ENCODE data around the gene PRDM2. TPM values are rescaled to one million over a fixed set of nuclear protein-coding genes. Genes with fewer than 3 reads are reported as not detected.

The PRDM2 gene
- total RNA-seq, 1 experiment from 2014 or later, result 64.2 TPM

DNA sequence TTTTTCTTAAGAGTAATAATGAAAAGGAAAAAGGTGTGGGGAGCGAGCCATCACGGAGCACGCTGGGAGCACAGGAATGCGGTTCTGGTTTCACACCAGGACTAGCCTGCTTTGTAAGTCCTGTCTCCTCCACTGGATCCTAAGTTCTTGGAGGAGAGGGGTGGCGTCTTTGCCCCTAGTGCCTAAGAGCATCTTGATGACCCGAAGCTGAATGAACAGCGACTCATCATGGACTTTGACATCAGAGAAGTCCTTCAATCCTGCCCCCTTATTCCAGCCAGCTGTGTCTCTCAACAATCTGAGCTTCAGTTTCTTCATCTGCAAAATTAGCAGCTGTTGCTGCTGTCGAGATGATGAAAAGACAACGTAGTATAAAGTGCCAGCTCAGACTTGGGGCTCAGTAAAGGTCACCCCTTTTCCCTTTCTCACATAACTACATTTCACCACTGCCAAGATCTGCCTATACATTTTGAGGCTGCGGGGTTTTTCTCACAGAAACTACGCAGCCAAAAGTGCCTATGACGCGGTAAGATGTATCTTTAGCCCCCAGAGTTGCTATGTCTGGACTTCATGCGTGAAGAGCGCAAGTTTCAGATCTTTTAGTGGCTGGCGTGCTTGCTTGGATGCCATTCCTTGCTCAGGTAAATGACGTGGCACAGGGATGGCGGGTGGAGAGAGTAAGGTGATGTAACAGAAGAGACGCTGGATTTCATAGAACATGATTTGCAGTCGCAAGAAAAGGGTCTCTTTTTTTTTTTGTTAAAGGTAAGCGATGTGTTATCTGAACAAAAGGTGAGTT, 4.9 kb upstream of the PRDM2 start:
- CTCF ChIA-PET, result no interaction called here
- BruUV-seq (replicated peaks), result no TSS peak

GRCh38 chr1:13697738-13698137, 2.2 kb upstream of the PRDM2 start:
- H3K9me3 ChIP-seq (ENCODE audit: low read depth, low read length, poor library complexity, severe bottlenecking), result peaks cover 3% of the 10 kb centered on the region
- BruUV-seq (replicated peaks), result no TSS peak
- intact Hi-C loops (cut with micrococcal nuclease; ENCODE audit: unreplicated experiment), result no loop called here
- H3K36me3 ChIP-seq (ENCODE audit: insufficient read depth, low read length, poor library complexity, severe bottlenecking), result no peaks in the 10 kb centered on the region
- TF ChIP-seq, protein P1, sequence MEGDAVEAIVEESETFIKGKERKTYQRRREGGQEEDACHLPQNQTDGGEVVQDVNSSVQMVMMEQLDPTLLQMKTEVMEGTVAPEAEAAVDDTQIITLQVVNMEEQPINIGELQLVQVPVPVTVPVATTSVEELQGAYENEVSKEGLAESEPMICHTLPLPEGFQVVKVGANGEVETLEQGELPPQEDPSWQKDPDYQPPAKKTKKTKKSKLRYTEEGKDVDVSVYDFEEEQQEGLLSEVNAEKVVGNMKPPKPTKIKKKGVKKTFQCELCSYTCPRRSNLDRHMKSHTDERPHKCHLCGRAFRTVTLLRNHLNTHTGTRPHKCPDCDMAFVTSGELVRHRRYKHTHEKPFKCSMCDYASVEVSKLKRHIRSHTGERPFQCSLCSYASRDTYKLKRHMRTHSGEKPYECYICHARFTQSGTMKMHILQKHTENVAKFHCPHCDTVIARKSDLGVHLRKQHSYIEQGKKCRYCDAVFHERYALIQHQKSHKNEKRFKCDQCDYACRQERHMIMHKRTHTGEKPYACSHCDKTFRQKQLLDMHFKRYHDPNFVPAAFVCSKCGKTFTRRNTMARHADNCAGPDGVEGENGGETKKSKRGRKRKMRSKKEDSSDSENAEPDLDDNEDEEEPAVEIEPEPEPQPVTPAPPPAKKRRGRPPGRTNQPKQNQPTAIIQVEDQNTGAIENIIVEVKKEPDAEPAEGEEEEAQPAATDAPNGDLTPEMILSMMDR (conservative IDR thresholded peaks at IDR 0.05; ENCODE audit: low read depth, low read length), result no peak
- no peak for TF ChIP-seq EZH2 (IDR thresholded peaks at IDR 0.05; ENCODE audit: borderline replicate concordance, low read depth, low read length, poor library complexity, severe bottlenecking)
- H3K27me3 ChIP-seq (replicated peaks; ENCODE audit: insufficient read depth, low read depth, low read length, poor library complexity), result no peaks in the 10 kb centered on the region
- no peak overlapping the region for H3K4me3 ChIP-seq (ENCODE audit: low read depth, low read length, poor library complexity, severe bottlenecking)
- DNase-seq (ENCODE audit: low spot score), result no peak
- peaks cover 19% of the 10 kb centered on the region for H3K4me1 ChIP-seq (ENCODE audit: insufficient read depth, low read length, poor library complexity, severe bottlenecking)
- no peak overlapping the region for H3K27ac ChIP-seq (ENCODE audit: low read depth, low read length, poor library complexity, severe bottlenecking)
- ChIA-PET POLR2A (ENCODE audit: low non-redundant PET) (no interaction called here), CTCF (no interaction called here)

More for the DNA sequence above, 4.9 kb upstream of the PRDM2 start:
- intact Hi-C loops (cut with micrococcal nuclease; ENCODE audit: unreplicated experiment), result no loop called here
- H3K9me3 ChIP-seq (ENCODE audit: low read depth, low read length, poor library complexity, severe bottlenecking), result peaks cover 3% of the 10 kb centered on the region
- H3K27ac ChIP-seq (ENCODE audit: low read depth, low read length, poor library complexity, severe bottlenecking), result no peak overlapping the region
- peaks cover 6% of the 10 kb centered on the region for H3K4me1 ChIP-seq (ENCODE audit: insufficient read depth, low read length, poor library complexity, severe bottlenecking)
- no peak for DNase-seq (ENCODE audit: low spot score)
- no peaks in the 10 kb centered on the region for H3K36me3 ChIP-seq (ENCODE audit: insufficient read depth, low read length, poor library complexity, severe bottlenecking)
- POLR2A ChIA-PET (ENCODE audit: low non-redundant PET), result no interaction called here
- TF ChIP-seq, protein P1 (conservative IDR thresholded peaks at IDR 0.05; ENCODE audit: low read depth, low read length), result no peak
- TF ChIP-seq EZH2 (IDR thresholded peaks at IDR 0.05; ENCODE audit: borderline replicate concordance, low read depth, low read length, poor library complexity, severe bottlenecking), result no peak
- H3K27me3 ChIP-seq (replicated peaks; ENCODE audit: insufficient read depth, low read depth, low read length, poor library complexity), result no peaks in the 10 kb centered on the region
- no peak overlapping the region for H3K4me3 ChIP-seq (ENCODE audit: low read depth, low read length, poor library complexity, severe bottlenecking)

DNA sequence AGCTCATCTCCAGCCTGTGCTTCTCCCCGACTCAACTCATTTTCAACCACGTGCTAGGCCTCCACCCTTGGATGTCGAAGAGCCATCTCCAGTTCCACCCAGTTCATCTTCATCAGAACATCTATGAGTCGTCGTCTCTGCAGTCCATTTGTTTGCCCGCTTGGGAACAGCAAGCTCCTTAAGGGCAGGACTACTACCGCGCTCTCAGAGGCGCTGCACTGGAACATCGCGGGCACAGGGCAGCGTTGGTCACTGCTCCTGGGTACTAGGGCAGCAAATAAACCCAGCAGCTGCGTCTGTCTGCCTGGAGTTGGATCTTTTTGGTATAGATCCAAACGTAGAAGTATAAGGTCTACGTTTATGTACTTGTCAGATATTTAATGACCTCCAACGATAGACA, 478 bp upstream of the PRDM2 start:
- peak overlapping the region; percentile 96 for H3K27ac ChIP-seq (ENCODE audit: low read depth, low read length, poor library complexity, severe bottlenecking)
- intact Hi-C loops (cut with micrococcal nuclease; ENCODE audit: unreplicated experiment), result no loop called here
- CTCF ChIA-PET, result no interaction called here

More for the DNA sequence above, 478 bp upstream of the PRDM2 start:
- POLR2A ChIA-PET (ENCODE audit: low non-redundant PET), result no interaction called here
- Histone ChIP-seq H3K9me3 (ENCODE audit: low read depth, low read length, poor library complexity, severe bottlenecking) (peaks cover 3% of the 10 kb centered on the region), H3K4me3 (ENCODE audit: low read depth, low read length, poor library complexity, severe bottlenecking) (peak overlapping the region; percentile 70), H3K4me1 (ENCODE audit: insufficient read depth, low read length, poor library complexity, severe bottlenecking) (peaks cover 29% of the 10 kb centered on the region), H3K36me3 (ENCODE audit: insufficient read depth, low read length, poor library complexity, severe bottlenecking) (no peaks in the 10 kb centered on the region), H3K27me3 (replicated peaks; ENCODE audit: insufficient read depth, low read depth, low read length, poor library complexity) (no peaks in the 10 kb centered on the region)
- TF ChIP-seq, protein P1 (conservative IDR thresholded peaks at IDR 0.05; ENCODE audit: low read depth, low read length), result no peak
- DNase-seq (ENCODE audit: low spot score), result peak; percentile 14
- no TSS peak for BruUV-seq (replicated peaks)
